ENCODE measurements around the gene HLA-C. TPM values are rescaled to one million over a fixed set of nuclear protein-coding genes. Genes with fewer than 3 reads are reported as not detected.
"Not testable (repeated sequence)": the region's sequence is repeated elsewhere in the genome, so short reads cannot be mapped to it uniquely, and the experiment has no call there.

The HLA-C gene
- total and polyA plus RNA-seq, 5 donors, result 183 to 425 (median 306) TPM

DNA sequence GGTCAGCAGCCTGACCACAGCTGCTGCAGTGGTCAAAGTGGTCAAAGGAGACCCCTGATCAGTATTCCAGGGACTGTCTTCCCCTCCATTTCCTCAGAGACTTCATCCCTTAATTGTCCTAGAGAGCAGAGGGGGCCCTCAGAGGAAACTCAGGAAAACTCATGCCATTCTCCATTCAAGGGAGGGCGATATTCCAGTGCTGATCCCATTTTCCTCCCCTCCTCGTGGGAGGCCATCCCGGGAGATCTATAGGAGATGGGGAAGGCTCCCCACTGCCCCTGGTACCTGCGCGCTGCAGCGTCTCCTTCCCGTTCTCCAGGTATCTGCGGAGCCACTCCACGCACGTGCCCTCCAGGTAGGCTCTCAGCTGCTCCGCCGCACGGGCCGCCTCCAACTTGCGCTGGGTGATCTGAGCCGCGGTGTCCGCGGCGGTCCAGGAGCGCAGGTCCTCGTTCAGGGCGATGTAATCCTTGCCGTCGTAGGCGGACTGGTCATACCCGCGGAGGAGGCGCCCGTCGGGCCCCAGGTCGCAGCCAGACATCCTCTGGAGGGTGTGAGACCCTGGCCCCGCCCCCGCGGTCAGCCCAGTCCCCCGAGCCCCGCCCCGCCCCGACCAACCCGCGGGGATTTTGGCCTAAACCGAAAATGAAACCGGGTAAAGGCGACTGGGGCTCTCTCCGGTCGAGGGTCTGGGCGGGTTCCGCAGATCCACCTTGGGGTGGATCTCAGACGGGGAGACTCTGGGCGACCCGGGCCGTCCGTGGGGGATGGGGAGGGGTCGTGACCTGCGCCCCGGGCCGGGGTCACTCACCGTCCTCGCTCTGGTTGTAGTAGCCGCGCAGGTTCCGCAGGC, 878 bp downstream of the HLA-C start:
- WGBS, result 5% methylated on average over 62 of the region's 62 CpGs
- H3K27me3 ChIP-seq (ENCODE audit: control insufficient read depth, insufficient read depth), result no peaks in the 10 kb centered on the region
- DNase-seq (peak; percentile 83 to 94 (median 85)), ATAC-seq (peak; percentile 77 to 86)
- intact Hi-C loops (cut with DNase I), result loop anchor here in 3 of 4 donors (5.0 to 10.0 kb wide), 3 partner anchors 74 to 86 kb away; partner anchors contain the start of gene HLA-B (in 2 of the 3)
- peak overlapping the region; percentile 87 for H3K4me3 ChIP-seq (ENCODE audit: low read length)
- peak overlapping the region; percentile 97 for H3K27ac ChIP-seq (ENCODE audit: low read length)
- no peaks in the 10 kb centered on the region for H3K4me1 ChIP-seq (ENCODE audit: control insufficient read depth, insufficient read depth, low read length)
- no peaks in the 10 kb centered on the region for H3K9me3 ChIP-seq (ENCODE audit: control insufficient read depth, low read length)

DNA sequence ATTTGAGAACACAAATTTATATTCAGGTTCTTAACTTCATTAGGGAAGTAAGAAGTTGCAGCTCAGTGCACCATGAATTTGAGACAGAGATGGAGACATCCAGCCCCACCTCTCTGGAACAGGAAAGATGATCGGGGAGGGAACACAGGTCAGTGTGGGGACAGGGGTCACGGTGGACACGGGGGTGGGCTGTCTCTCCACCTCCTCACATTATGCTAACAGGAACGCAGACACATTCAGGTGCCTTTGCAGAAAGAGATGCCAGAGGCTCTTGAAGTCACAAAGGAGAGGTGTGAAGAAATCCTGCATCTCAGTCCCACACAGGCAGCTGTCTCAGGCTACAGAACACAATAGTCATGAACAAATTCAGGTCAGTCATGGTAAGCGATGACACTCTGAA, 3.1 kb downstream of the HLA-C start:
- Histone ChIP-seq H3K9me3 (ENCODE audit: control insufficient read depth, low read length) (no peaks in the 10 kb centered on the region), H3K4me1 (ENCODE audit: control insufficient read depth, insufficient read depth, low read length) (no peaks in the 10 kb centered on the region), H3K4me3 (ENCODE audit: low read length) (no peak overlapping the region), H3K27me3 (ENCODE audit: control insufficient read depth, insufficient read depth) (no peaks in the 10 kb centered on the region), H3K27ac (ENCODE audit: low read length) (no peak overlapping the region)
- intact Hi-C loops (cut with DNase I), result loop anchor here in 2 of 4 donors (5.0 to 10.0 kb wide), 2 partner anchors 83 to 86 kb away; partner anchors contain the start of gene HLA-B (in 1 of the 2)
- DNase-seq (no peak), ATAC-seq (no peak)
- WGBS, result 53% methylated on average over 5 of the region's 5 CpGs

DNA sequence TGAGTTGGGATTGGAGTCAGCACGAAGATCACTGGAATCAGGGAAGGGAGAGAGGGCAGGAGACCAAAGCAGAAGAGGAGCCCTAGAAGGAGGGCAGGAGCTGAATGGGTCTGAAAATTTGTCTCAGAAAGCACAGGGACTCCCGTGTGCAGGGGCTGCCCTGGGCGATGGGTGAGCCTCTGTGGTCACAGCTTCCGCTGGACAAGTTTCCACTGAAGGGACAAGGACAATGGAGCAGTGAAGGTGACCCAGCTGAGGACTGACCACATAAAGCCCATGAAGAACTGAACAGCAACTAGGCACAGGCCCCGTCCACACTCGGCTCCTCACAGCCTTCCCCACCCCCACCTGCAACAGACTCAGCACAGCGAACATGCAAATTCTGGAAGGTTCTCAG, 3.5 kb downstream of the HLA-C start:
- H3K27me3 ChIP-seq (ENCODE audit: control insufficient read depth, insufficient read depth), result no peaks in the 10 kb centered on the region
- H3K4me1 ChIP-seq (ENCODE audit: control insufficient read depth, insufficient read depth, low read length), result no peaks in the 10 kb centered on the region
- intact Hi-C loops (cut with DNase I), result loop anchor here in 2 of 4 donors (5.0 to 10.0 kb wide), 2 partner anchors 84 to 86 kb away; partner anchors contain the start of gene HLA-B (in 1 of the 2)
- H3K4me3 ChIP-seq (ENCODE audit: low read length), result no peak overlapping the region
- no peak for ATAC-seq
- H3K9me3 ChIP-seq (ENCODE audit: control insufficient read depth, low read length), result no peaks in the 10 kb centered on the region
- DNase-seq, result no peak
- no peak overlapping the region for H3K27ac ChIP-seq (ENCODE audit: low read length)
- 79% methylated on average over 7 of the region's 7 CpGs for WGBS

DNA sequence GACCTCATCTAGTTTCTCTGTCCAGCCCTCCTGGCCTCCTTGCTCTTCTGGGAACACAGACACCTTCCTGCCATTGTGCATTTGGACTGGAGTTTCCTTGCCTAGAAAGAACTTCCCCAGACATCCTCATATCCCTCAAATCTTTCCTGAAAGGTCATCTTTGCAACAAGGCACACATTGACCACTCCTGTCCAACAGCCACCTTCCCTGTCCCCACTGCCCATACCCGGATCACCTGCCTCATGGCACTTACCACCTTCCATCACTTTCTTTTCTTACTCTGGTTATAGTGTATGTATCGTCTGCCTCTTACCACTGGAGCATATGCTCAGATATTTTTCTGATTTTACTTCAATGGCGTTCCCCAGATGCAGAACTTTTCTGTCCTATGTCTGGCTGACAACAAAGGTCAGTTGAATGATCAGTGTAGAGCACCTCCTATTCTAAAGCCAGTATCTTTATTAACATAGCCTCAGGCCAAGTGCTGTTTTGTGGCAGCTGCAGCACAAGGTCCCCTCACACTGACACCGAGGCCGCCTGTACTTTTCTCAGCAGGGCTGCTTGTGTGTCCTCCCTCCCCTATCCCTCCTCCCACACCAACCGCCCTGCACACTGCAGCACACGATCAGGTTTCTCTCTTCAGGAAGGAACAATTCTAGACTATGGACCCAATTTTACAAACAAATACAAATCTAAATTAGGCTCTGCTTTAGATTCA, 4.1 kb downstream of the HLA-C start:
- intact Hi-C loops (cut with DNase I), result loop anchor here in 2 of 4 donors (5.0 to 10.0 kb wide), 2 partner anchors 84 to 87 kb away; partner anchors contain the start of gene HLA-B (in 1 of the 2)
- no peak for ATAC-seq

DNA sequence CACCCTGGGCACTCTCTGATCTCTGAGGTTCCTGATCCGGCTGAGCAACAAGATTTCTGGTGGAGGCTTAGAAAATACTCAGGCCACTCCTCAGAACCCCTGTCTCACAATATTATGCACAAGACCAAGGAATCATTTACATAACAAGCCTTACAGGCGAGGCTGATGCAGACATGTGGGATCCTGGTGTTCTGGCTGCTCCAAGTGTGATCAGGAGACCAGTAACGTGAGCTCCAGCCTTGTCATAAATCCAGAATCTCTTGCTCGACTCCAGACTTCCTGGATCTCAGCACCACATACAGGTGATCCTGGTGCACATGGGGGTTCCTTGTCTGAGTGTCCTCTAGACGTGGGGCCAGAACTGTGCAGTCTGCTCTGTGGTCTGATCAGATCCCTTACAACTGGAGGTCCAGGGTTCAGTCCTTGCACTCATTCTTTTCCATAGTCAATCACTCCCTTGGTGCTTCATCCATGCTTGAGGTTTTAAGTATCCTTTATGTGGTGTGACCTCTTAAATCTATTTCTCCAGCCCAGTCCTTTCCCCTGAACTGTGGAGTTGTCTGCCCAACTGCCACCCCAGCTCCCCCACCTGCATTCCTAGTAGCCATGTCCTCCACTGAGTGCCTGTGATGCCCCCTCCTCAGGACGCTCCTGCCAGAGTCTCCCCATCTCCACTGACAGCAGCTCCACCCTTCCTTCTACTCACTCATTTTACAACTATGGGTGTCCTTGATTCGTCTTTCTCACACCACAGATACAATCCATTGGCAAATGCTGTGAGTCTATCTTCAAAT, 5.1 kb downstream of the HLA-C start:
- ATAC-seq, result no peak
- 51% methylated on average over 7 of the region's 7 CpGs for WGBS
- Histone ChIP-seq H3K4me3 (ENCODE audit: low read length) (no peak overlapping the region), H3K4me1 (ENCODE audit: control insufficient read depth, insufficient read depth, low read length) (no peaks in the 10 kb centered on the region), H3K27ac (ENCODE audit: low read length) (no peak overlapping the region), H3K9me3 (ENCODE audit: control insufficient read depth, low read length) (no peaks in the 10 kb centered on the region), H3K27me3 (ENCODE audit: control insufficient read depth, insufficient read depth) (no peaks in the 10 kb centered on the region)
- DNase-seq, result no peak
- intact Hi-C loops (cut with DNase I), result loop anchor here in 2 of 4 donors (5.0 to 10.0 kb wide), 2 partner anchors 86 to 88 kb away; partner anchors contain the start of gene HLA-B (in 1 of the 2)

More for the DNA sequence above, 4.1 kb downstream of the HLA-C start:
- H3K4me1 ChIP-seq (ENCODE audit: control insufficient read depth, insufficient read depth, low read length), result no peaks in the 10 kb centered on the region
- H3K27ac ChIP-seq (ENCODE audit: low read length), result no peak overlapping the region
- H3K9me3 ChIP-seq (ENCODE audit: control insufficient read depth, low read length), result no peaks in the 10 kb centered on the region
- 54% methylated on average over 7 of the region's 7 CpGs for WGBS
- H3K27me3 ChIP-seq (ENCODE audit: control insufficient read depth, insufficient read depth), result no peaks in the 10 kb centered on the region
- DNase-seq, result no peak
- no peak overlapping the region for H3K4me3 ChIP-seq (ENCODE audit: low read length)

DNA sequence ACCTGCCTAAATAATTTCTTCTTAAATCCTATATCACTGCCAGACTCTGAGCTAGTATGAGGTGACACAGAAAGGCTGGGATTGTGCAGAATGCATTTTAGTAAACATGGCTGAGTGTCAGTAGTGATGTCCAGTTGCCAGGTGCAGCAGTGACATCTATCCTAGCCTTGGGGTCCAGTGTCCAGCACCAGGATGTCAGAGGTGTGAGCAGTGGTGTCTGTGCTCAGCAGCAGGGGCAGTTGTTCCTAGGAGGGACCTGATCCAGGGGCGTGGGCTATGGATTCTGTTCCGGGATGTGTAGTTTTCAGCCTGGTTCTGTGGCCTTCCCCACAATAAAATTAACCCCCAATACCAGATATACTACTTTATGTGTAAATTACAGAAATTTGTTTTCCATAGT, 6.0 kb downstream of the HLA-C start:
- 57% methylated on average over 2 of the region's 2 CpGs for WGBS

DNA sequence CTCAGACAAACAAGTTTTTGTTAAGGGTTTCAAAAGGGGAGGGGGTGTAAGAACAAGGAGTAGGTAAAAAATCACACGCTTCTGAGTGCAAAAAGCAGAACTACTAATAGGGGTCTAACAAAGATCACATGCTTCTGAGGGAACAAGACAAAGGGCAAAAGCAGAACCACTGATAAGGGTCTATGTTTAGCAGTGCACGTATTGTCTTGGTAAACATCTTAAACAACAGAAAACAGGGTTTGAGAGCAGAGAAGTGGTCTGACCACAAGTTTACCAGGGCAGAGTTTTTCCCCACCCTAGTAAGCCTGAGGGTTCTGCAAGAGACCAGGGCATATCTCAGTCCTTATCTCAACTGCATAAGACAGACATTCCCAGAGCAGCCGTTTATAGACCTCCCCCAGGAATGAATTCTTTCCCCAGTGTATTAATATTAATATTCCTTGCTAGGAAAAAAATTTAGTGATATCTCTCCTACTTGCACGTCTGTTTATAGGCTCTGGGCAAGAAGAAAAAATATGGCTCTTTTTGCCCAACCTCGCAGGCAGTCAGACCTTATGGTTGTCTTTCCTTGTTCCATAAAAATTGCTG, 8.5 kb downstream of the HLA-C start:
- H3K4me1 ChIP-seq (ENCODE audit: control insufficient read depth, insufficient read depth, low read length); H3K27ac ChIP-seq (ENCODE audit: low read length); H3K4me3 ChIP-seq (ENCODE audit: low read length); ATAC-seq; H3K27me3 ChIP-seq (ENCODE audit: control insufficient read depth, insufficient read depth); DNase-seq; H3K9me3 ChIP-seq (ENCODE audit: control insufficient read depth, low read length): not testable (repeated sequence)
- intact Hi-C loops (cut with DNase I), result loop anchor here in 1 of 4 donors (10.0 kb wide), 1 partner anchor 91 kb away; the partner anchor contains the start of gene HLA-B
- WGBS, result 67% methylated on average over 5 of the region's 5 CpGs

More for the DNA sequence above, 6.0 kb downstream of the HLA-C start:
- DNase-seq (no peak), ATAC-seq (no peak)
- Histone ChIP-seq H3K27me3 (ENCODE audit: control insufficient read depth, insufficient read depth) (no peaks in the 10 kb centered on the region), H3K27ac (ENCODE audit: low read length) (no peak overlapping the region), H3K4me1 (ENCODE audit: control insufficient read depth, insufficient read depth, low read length) (no peaks in the 10 kb centered on the region), H3K9me3 (ENCODE audit: control insufficient read depth, low read length) (no peaks in the 10 kb centered on the region), H3K4me3 (ENCODE audit: low read length) (no peak overlapping the region)
- intact Hi-C loops (cut with DNase I), result loop anchor here in 2 of 4 donors (5.0 to 10.0 kb wide), 2 partner anchors 86 to 89 kb away; partner anchors contain the start of gene HLA-B (in 1 of the 2)

DNA sequence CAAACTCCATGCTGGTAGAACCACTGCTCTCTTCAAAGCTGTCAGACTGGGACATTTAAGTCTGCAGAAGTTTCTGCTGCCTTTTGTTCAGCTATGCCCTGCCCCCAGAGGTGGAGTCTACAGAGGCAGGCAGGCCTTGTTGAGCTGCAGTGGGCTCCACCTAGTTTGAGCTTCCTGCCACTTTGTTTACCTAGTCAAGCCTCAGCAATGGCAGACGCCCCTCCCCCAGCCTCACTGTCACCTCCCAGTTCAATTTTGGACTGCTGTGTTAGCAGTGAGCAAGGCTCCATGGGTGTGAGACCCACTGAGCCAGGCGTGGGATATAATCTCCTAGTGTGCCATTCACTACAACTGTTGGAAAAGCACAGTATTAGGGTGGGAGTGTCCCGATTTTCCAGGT, 11.9 kb downstream of the HLA-C start:
- not testable (repeated sequence) for DNase-seq; H3K27me3 ChIP-seq (ENCODE audit: control insufficient read depth, insufficient read depth); H3K9me3 ChIP-seq (ENCODE audit: control insufficient read depth, low read length); H3K4me1 ChIP-seq (ENCODE audit: control insufficient read depth, insufficient read depth, low read length); H3K27ac ChIP-seq (ENCODE audit: low read length); ATAC-seq; H3K4me3 ChIP-seq (ENCODE audit: low read length)
- intact Hi-C loops (cut with DNase I), result loop anchor here in 1 of 4 donors (10.0 kb wide), 1 partner anchor 95 kb away; the partner anchor contains the start of gene HLA-B
- 55% methylated on average over 3 of the region's 3 CpGs for WGBS

DNA sequence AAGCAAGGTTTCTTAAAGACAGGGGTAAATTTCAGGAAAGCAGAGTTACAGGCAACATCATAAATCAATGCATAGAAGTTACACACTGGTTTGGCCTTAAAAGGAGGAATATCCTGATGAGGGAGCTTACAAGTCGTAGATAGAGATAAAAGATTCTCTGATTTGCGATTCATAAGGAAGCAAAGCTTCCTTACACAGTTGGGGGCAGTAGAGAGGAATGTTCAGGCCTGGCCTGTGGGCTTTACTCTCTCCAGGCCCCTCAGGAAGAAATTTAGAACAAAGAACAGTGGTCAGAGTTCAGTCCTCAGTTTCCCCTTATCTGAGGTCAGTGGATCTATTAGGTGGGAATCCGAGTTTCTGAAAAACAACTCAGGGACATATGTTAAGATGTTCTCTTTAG, 19.3 kb downstream of the HLA-C start:
- Histone ChIP-seq H3K9me3 (ENCODE audit: control insufficient read depth, low read length) (no peaks in the 10 kb centered on the region), H3K4me3 (ENCODE audit: low read length) (no peak overlapping the region), H3K27ac (ENCODE audit: low read length) (no peak overlapping the region), H3K4me1 (ENCODE audit: control insufficient read depth, insufficient read depth, low read length) (no peaks in the 10 kb centered on the region), H3K27me3 (ENCODE audit: control insufficient read depth, insufficient read depth) (no peaks in the 10 kb centered on the region)
- no peak for ATAC-seq
- WGBS, result 33% methylated on average over 3 of the region's 3 CpGs
- intact Hi-C loops (cut with DNase I), result no loop called here
- no peak for DNase-seq

DNA sequence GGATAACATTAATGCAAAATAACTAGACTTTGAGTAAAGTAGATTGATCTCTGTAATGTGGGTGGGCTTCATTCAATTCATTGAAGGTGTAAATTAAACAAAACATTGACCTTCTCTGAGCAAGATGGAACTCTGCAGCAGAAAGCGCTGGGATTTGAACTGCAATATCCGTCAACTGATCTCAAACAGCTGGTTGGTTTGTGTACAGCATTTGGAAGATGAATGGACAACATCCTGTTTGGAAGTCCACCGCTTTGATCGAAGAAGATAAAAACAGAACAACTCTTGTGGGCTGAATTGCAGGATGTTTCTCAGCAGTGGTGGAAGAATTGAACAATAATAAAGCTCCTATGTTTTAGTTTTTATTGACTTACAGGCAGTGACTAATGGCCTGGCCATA, 20.6 kb downstream of the HLA-C start:
- H3K9me3 ChIP-seq (ENCODE audit: control insufficient read depth, low read length), result no peaks in the 10 kb centered on the region
- H3K4me3 ChIP-seq (ENCODE audit: low read length), result no peak overlapping the region
- no peak overlapping the region for H3K27ac ChIP-seq (ENCODE audit: low read length)
- 61% methylated on average over 4 of the region's 4 CpGs for WGBS
- no peaks in the 10 kb centered on the region for H3K27me3 ChIP-seq (ENCODE audit: control insufficient read depth, insufficient read depth)
- intact Hi-C loops (cut with DNase I), result no loop called here
- no peak for ATAC-seq
- no peak for DNase-seq
- H3K4me1 ChIP-seq (ENCODE audit: control insufficient read depth, insufficient read depth, low read length), result no peaks in the 10 kb centered on the region
